ENCODE data around the gene ACAD8. TPM values are rescaled to one million over a fixed set of nuclear protein-coding genes. Genes with fewer than 3 reads are reported as not detected.

Gene ACAD8
- polyA plus RNA-seq, 1 donor (not counting 4 experiments of a cell fraction or from before 2014, with no cell fraction given), result 21.7 TPM

DNA sequence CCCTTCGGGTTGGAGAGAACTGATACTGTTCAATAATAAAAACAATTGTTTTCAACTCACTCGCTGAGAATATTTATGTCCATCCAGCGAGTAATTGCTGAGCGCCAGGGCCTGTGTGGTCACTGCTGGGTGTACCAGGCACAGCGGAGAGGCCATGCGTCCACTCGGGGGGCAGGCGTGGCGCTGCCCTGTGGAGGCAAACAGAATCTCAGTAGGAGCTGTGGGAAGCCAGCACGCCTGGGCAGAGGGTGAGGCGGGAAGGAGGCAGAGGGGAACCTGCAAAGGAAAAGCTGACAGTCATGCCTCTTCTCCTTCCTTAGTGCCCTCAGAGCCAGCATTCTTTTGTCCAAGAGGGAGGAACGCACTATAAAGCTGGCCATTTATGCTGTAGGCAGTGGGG is 34.2 kb downstream of the ACAD8 start:
- Histone ChIP-seq H4K20me1 (ENCODE audit: control insufficient read depth, extremely low read depth, insufficient read depth, low read length) (peaks cover 2% of the 10 kb centered on the region), H3K36me3 (ENCODE audit: control insufficient read depth in 2 of 2, extremely low read depth in 1 of 2, insufficient read depth in 2 of 2, low read length in 2 of 2) (no peaks in the 10 kb centered on the region), H3K27ac (ENCODE audit: control insufficient read depth, insufficient read depth, low read length) (no peak overlapping the region), H3K9me1 (ENCODE audit: control insufficient read depth, extremely low read depth, insufficient read depth, low read length) (no peaks in the 10 kb centered on the region), H3K79me2 (ENCODE audit: control insufficient read depth, insufficient read depth, low read length) (no peaks in the 10 kb centered on the region), H3K27me3 (ENCODE audit: control insufficient read depth, extremely low read depth, insufficient read depth, low read length) (no peaks in the 10 kb centered on the region), H3K9me3 (ENCODE audit: control insufficient read depth, low read depth, low read length) (no peaks in the 10 kb centered on the region), H3K4me2 (ENCODE audit: control insufficient read depth, extremely low read depth, insufficient read depth, low read depth, low read length) (no peak overlapping the region), H3K4me3 (ENCODE audit: control insufficient read depth in 2 of 3, extremely low read depth in 1 of 3, insufficient read depth in 2 of 3, low read depth in 1 of 3, low read length in 3 of 3) (no peak overlapping the region), H3K4me1 (ENCODE audit: control insufficient read depth, extremely low read depth, insufficient read depth, low read length) (no peaks in the 10 kb centered on the region), H2AFZ (ENCODE audit: control insufficient read depth, low read length) (no peak overlapping the region), H3K9ac (ENCODE audit: control insufficient read depth, extremely low read depth, insufficient read depth, low read length) (no peak overlapping the region)
- FAIRE-seq, result no peak
- no peak for TF ChIP-seq EZH2 (IDR thresholded peaks at IDR 0.05; ENCODE audit: low read length)
- TF ChIP-seq, protein P1, sequence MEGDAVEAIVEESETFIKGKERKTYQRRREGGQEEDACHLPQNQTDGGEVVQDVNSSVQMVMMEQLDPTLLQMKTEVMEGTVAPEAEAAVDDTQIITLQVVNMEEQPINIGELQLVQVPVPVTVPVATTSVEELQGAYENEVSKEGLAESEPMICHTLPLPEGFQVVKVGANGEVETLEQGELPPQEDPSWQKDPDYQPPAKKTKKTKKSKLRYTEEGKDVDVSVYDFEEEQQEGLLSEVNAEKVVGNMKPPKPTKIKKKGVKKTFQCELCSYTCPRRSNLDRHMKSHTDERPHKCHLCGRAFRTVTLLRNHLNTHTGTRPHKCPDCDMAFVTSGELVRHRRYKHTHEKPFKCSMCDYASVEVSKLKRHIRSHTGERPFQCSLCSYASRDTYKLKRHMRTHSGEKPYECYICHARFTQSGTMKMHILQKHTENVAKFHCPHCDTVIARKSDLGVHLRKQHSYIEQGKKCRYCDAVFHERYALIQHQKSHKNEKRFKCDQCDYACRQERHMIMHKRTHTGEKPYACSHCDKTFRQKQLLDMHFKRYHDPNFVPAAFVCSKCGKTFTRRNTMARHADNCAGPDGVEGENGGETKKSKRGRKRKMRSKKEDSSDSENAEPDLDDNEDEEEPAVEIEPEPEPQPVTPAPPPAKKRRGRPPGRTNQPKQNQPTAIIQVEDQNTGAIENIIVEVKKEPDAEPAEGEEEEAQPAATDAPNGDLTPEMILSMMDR (optimal IDR thresholded peaks at IDR 0.05 in 1 of 3, IDR thresholded peaks at IDR 0.05 in 1 of 3, conservative IDR thresholded peaks at IDR 0.05 in 1 of 3; ENCODE audit: extremely low read depth in 1 of 3, insufficient read depth in 2 of 3, low read length in 3 of 3), result no peak
- no peak for DNase-seq (ENCODE audit: low read depth, low spot score)
- dilution Hi-C loops (cut with MboI; ENCODE audit: extremely low pct_ligation_motif_present, low sequenced_read_pairs), result no loop called here

DNA sequence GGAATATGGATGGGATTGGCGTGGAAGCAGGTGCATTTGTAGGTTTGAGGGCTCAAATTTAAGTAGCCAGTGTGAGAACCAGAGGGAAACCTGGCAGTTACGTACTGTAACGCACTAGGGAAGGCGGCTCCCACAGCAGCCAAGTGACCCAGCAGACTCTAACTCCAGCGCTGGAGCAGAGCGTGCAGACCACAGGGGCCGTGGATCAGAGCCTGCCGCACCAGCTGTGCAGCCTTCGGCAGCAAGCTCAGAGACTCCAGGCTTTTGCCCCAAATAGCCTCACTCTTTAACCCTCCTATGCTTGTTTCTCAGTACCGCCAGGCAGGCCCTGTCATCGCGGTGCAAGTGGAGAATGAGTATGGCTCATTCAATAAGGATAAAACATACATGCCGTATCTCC is 35.1 kb downstream of the ACAD8 start:
- H3K36me3 ChIP-seq (ENCODE audit: control insufficient read depth in 2 of 2, extremely low read depth in 1 of 2, insufficient read depth in 2 of 2, low read length in 2 of 2), result no peaks in the 10 kb centered on the region
- H3K9me3 ChIP-seq (ENCODE audit: control insufficient read depth, low read depth, low read length), result no peaks in the 10 kb centered on the region
- no peaks in the 10 kb centered on the region for H3K79me2 ChIP-seq (ENCODE audit: control insufficient read depth, insufficient read depth, low read length)
- DNase-seq (ENCODE audit: low read depth, low spot score) (no peak), FAIRE-seq (no peak)
- TF ChIP-seq, protein P1 (optimal IDR thresholded peaks at IDR 0.05 in 1 of 3, IDR thresholded peaks at IDR 0.05 in 1 of 3, conservative IDR thresholded peaks at IDR 0.05 in 1 of 3; ENCODE audit: extremely low read depth in 1 of 3, insufficient read depth in 2 of 3, low read length in 3 of 3), result no peak
- TF ChIP-seq EZH2 (IDR thresholded peaks at IDR 0.05; ENCODE audit: low read length), result no peak
- dilution Hi-C loops (cut with MboI; ENCODE audit: extremely low pct_ligation_motif_present, low sequenced_read_pairs), result no loop called here
- no peak overlapping the region for H3K9ac ChIP-seq (ENCODE audit: control insufficient read depth, extremely low read depth, insufficient read depth, low read length)
- H3K4me1 ChIP-seq (ENCODE audit: control insufficient read depth, extremely low read depth, insufficient read depth, low read length), result no peaks in the 10 kb centered on the region
- no peak overlapping the region for H3K27ac ChIP-seq (ENCODE audit: control insufficient read depth, insufficient read depth, low read length)
- no peak overlapping the region for H2AFZ ChIP-seq (ENCODE audit: control insufficient read depth, low read length)
- no peak overlapping the region for H3K4me2 ChIP-seq (ENCODE audit: control insufficient read depth, extremely low read depth, insufficient read depth, low read depth, low read length)
- no peaks in the 10 kb centered on the region for H3K9me1 ChIP-seq (ENCODE audit: control insufficient read depth, extremely low read depth, insufficient read depth, low read length)
- peaks cover 2% of the 10 kb centered on the region for H4K20me1 ChIP-seq (ENCODE audit: control insufficient read depth, extremely low read depth, insufficient read depth, low read length)
- no peaks in the 10 kb centered on the region for H3K27me3 ChIP-seq (ENCODE audit: control insufficient read depth, extremely low read depth, insufficient read depth, low read length)
- H3K4me3 ChIP-seq (ENCODE audit: control insufficient read depth in 2 of 3, extremely low read depth in 1 of 3, insufficient read depth in 2 of 3, low read depth in 1 of 3, low read length in 3 of 3), result no peak overlapping the region

All from keratinocyte (primary cell).